ENCODE data around the gene FPR3. TPM values are rescaled to one million over a fixed set of nuclear protein-coding genes. Genes with fewer than 3 reads are reported as not detected.

FPR3 gene, protein sequence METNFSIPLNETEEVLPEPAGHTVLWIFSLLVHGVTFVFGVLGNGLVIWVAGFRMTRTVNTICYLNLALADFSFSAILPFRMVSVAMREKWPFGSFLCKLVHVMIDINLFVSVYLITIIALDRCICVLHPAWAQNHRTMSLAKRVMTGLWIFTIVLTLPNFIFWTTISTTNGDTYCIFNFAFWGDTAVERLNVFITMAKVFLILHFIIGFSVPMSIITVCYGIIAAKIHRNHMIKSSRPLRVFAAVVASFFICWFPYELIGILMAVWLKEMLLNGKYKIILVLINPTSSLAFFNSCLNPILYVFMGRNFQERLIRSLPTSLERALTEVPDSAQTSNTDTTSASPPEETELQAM
- 10 to 100 TPM in 1 of 6 experiments, 1 to 10 TPM in 5; 2.2 to 13.9 (median 4.6) TPM for total RNA-seq
- long read RNA-seq = 0 reads

DNA sequence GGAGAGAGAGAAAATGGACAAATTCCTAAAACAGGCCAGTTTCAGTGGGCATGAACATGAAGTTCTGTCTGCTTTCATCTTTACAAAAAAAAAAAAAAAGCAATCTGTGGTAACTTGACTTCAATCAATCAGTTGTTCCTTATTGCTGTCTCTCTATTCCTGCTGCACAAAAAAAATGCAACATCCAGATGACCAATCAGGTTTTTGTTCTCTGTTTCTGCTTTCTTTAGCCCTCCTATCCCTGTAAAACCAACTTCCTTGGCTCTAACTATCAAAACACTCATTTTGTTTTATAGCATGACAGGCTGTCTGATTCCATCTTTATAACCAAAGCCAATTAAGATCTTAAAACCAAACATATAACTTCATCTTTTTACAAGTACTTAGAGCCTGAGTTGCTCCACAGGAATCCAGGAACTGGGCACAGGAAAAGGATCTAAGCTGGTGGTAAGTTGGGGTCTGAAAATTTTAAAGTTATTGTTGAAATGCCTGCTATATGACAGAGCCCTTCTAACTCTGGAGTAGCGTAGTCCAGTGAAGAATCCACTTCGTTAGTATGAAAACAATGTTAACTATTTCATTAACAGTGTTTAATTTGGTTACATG, at the start of gene FPR3:
TSS of gene FPR3 (plus strand) at position 273 of the 606 bp plus-strand sequence. CDS start 28,592 bp downstream, outside the sequence.
- DNase-seq = no peak
- 28% methylated on average over 2 of the region's 2 CpGs for WGBS (ENCODE audit: insufficient coverage, low coverage, low lambda C conversion rate, missing lambda C conversion rate)
- no peaks in the 10 kb centered on the region for H3K27me3 ChIP-seq
- intact Hi-C loops (cut with DNase I) = no loop called here
- TF ChIP-seq, protein P1, sequence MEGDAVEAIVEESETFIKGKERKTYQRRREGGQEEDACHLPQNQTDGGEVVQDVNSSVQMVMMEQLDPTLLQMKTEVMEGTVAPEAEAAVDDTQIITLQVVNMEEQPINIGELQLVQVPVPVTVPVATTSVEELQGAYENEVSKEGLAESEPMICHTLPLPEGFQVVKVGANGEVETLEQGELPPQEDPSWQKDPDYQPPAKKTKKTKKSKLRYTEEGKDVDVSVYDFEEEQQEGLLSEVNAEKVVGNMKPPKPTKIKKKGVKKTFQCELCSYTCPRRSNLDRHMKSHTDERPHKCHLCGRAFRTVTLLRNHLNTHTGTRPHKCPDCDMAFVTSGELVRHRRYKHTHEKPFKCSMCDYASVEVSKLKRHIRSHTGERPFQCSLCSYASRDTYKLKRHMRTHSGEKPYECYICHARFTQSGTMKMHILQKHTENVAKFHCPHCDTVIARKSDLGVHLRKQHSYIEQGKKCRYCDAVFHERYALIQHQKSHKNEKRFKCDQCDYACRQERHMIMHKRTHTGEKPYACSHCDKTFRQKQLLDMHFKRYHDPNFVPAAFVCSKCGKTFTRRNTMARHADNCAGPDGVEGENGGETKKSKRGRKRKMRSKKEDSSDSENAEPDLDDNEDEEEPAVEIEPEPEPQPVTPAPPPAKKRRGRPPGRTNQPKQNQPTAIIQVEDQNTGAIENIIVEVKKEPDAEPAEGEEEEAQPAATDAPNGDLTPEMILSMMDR (IDR thresholded peaks at IDR 0.05) = no peak
- TF ChIP-seq POLR2A (IDR thresholded peaks at IDR 0.05) = peak; percentile 26
- H3K4me3 ChIP-seq = no peak within 1 kb of the TSS
- no peaks in the 10 kb centered on the region for H3K36me3 ChIP-seq
- H3K27ac ChIP-seq = no peak within 1 kb of the TSS
- no peaks in the 10 kb centered on the region for H3K9me3 ChIP-seq
- peak in 1 of 4 donors; percentile 7 for ATAC-seq
- peaks cover 0 to 4% (median 0%) of the 10 kb centered on the region in 4 donors for H3K4me1 ChIP-seq

DNA sequence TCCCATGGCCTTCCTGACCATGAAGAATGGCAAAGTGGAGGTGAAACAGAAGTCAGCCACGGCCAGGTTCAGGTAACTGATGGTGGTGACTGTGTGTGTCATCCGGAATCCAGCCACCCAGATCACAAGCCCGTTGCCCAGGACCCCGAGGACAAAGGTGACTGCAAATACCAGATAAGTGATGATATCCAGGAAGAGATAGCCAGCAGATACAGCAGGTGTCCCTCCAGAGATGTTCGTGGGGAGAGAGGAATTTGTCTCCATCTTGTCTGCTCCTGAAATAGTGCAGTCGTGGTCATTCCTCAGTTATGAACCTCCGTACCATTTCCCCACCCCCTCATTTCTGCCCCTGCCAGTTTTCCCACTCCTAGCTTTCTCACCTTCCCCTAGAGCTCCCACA, 48.2 kb upstream of the FPR3 start:
- Histone ChIP-seq H3K27ac (no peak overlapping the region), H3K4me1 (no peaks in the 10 kb centered on the region), H3K36me3 (no peaks in the 10 kb centered on the region), H3K27me3 (no peaks in the 10 kb centered on the region), H3K4me3 (no peak overlapping the region), H3K9me3 (no peaks in the 10 kb centered on the region)
- WGBS (ENCODE audit: insufficient coverage, low coverage, low lambda C conversion rate, missing lambda C conversion rate) = 40% methylated on average over 6 of the region's 7 CpGs
- no peak for TF ChIP-seq POLR2A (IDR thresholded peaks at IDR 0.05)
- TF ChIP-seq, protein P1 (IDR thresholded peaks at IDR 0.05) = no peak
- intact Hi-C loops (cut with DNase I) = no loop called here
- ATAC-seq = no peak
- no peak for DNase-seq

DNA sequence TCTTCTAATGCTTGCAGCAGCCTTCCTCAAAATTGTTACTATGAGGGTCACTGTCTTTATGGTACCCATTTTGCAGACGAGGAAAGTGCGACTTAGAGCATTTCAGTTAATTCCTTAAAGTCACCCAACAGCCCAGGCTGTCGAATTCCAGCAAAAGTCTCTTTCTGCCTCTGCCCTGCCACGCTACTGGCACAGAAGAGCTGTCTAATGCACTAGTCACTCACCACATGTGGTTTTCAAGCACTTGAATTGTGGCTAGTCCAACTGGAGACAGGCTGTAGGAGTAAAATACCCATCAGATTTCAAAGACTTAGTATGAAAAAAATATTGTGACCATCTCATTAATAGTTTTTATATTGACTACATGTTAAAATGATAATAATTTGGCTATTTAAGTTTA, 45.0 kb upstream of the FPR3 start:
- TF ChIP-seq, protein P1 (IDR thresholded peaks at IDR 0.05) = no peak
- TF ChIP-seq POLR2A (IDR thresholded peaks at IDR 0.05) = no peak
- DNase-seq (no peak), ATAC-seq (no peak)
- no peaks in the 10 kb centered on the region for H3K9me3 ChIP-seq
- no peak overlapping the region for H3K4me3 ChIP-seq
- no peaks in the 10 kb centered on the region for H3K27me3 ChIP-seq
- 22% methylated on average over 4 of the region's 4 CpGs for WGBS (ENCODE audit: insufficient coverage, low coverage, low lambda C conversion rate, missing lambda C conversion rate)
- H3K27ac ChIP-seq = no peak overlapping the region
- intact Hi-C loops (cut with DNase I) = no loop called here
- H3K4me1 ChIP-seq = no peaks in the 10 kb centered on the region
- no peaks in the 10 kb centered on the region for H3K36me3 ChIP-seq

DNA sequence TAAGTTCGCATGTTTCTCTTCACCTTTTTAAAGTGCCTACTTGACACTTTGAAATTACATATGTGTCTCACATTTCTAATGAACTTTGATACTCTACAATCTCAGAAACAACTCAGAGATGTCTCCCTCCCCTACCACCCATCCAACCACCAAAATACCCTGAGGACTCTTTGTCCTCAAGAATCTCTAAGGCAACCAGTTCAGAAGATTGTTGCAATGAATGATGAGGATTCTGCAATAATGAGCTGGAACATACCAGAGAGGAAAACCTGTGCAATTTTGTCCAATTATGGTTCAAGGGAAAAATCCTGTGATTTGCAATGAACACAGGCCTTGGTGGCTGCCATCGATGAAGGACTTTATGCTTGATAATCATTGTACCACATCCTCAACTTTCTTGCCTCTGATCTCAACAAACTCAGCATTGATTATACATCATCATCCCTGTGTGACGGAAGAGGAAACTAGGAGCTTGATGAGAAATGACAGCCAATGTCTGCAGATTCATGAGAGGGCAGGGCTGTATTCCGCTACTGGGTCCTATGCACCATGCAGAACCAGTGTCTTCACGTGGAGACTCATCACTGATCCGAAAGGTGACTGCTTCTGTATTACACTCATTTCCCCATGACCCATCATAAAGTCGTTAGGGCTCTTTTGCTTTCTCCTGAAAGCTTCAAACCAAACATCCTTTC, 44.4 kb upstream of the FPR3 start:
- Histone ChIP-seq H3K27me3 (no peaks in the 10 kb centered on the region), H3K27ac (peak overlapping the region in 1 of 3 donors; percentile 22), H3K4me1 (no peaks in the 10 kb centered on the region), H3K9me3 (no peaks in the 10 kb centered on the region), H3K4me3 (peak overlapping the region in 1 of 3 donors; percentile 27), H3K36me3 (no peaks in the 10 kb centered on the region)
- WGBS (ENCODE audit: insufficient coverage, low coverage, low lambda C conversion rate, missing lambda C conversion rate) = 40% methylated on average over 5 of the region's 7 CpGs
- intact Hi-C loops (cut with DNase I) = no loop called here
- TF ChIP-seq POLR2A (IDR thresholded peaks at IDR 0.05) = no peak
- TF ChIP-seq, protein P1 (IDR thresholded peaks at IDR 0.05) = no peak
- ATAC-seq (peak in 1 of 4 donors; percentile 27), DNase-seq (no peak)

Data from right lobe of liver (tissue), 6 donors.